GM23338 (cell line): ENCODE results near the gene BEND2. TPM values are rescaled to one million over a fixed set of nuclear protein-coding genes. Genes with fewer than 3 reads are reported as not detected.

Source experiments
- ATAC-seq: fragments of 200-7000 bp; cut with Tn5 transposase; 3 replicates; pipeline ENCODE4 v1.9.1; 2020
- DNase-seq: peaks from one replicate; pipeline ENCODE4 v3.0.0-alpha.2; 2015; ENCODE audit warnings: low spot score
- H2AFZ ChIP-seq: fragments of 200-600 bp; sonication (generic); 2 replicates; pipeline ENCODE4 v1.8.0; 2016; ENCODE audit warnings: antibody characterized with exemption, mild to moderate bottlenecking, moderate library complexity
- H3F3A ChIP-seq: fragments of 200-600 bp; sonication (generic); replicated peaks from 2 replicates; pipeline ENCODE4 v1.8.0; 2017; ENCODE audit warnings: antibody characterized with exemption, mixed run types, low read depth
- H3K27ac ChIP-seq: fragments of 200-600 bp; sonication (generic); 2 replicates; pipeline ENCODE4 v1.6.1; 2016; ENCODE audit warnings: low read depth
- H3K27me3 ChIP-seq: fragments of 200-600 bp; sonication (generic); 2 replicates; pipeline ENCODE4 v1.8.0; 2016; ENCODE audit warnings: mild to moderate bottlenecking, mixed run types, moderate library complexity; ENCODE audit not compliant: insufficient read depth
- H3K36me3 ChIP-seq: fragments of 200-600 bp; sonication (generic); 2 replicates; pipeline ENCODE4 v1.8.0; 2016; ENCODE audit warnings: mild to moderate bottlenecking; ENCODE audit not compliant: insufficient read depth
- H3K4me1 ChIP-seq: fragments of 200-600 bp; sonication (generic); 2 replicates; pipeline ENCODE4 v1.8.0; 2016; ENCODE audit warnings: mild to moderate bottlenecking, moderate library complexity; ENCODE audit not compliant: insufficient read depth
- H3K4me2 ChIP-seq: fragments of 200-600 bp; sonication (generic); 2 replicates; pipeline ENCODE4 v1.7.1; 2017; ENCODE audit warnings: mixed run types
- H3K4me3 ChIP-seq: fragments of 200-600 bp; sonication (generic); 2 replicates; pipeline ENCODE4 v1.6.1; 2016; ENCODE audit warnings: mixed run types
- H3K79me2 ChIP-seq: fragments of 200-600 bp; sonication (generic); replicated peaks from 2 replicates; pipeline ENCODE4 v1.8.0; 2017; ENCODE audit warnings: mild to moderate bottlenecking; ENCODE audit not compliant: insufficient read depth
- H3K9me2 ChIP-seq: fragments of 200-600 bp; sonication (generic); 2 replicates; pipeline ENCODE4 v1.8.0; 2017; ENCODE audit not compliant: insufficient read depth
- H4K20me1 ChIP-seq: fragments of 200-600 bp; sonication (generic); replicated peaks from 2 replicates; pipeline ENCODE4 v1.8.0; 2017; ENCODE audit warnings: mild to moderate bottlenecking; ENCODE audit not compliant: insufficient read depth
- H3K27ac Mint-ChIP-seq: 2 replicates; pipeline ENCODE4 v1.8.0; 2020; ENCODE audit warnings: inconsistent platforms, mild to moderate bottlenecking, moderate library complexity, mixed read lengths
- H3K27me3 Mint-ChIP-seq: 3 replicates; pipeline ENCODE4 v1.8.0; 2022; ENCODE audit warnings: low read depth, mild to moderate bottlenecking, moderate library complexity, mixed read lengths, inconsistent platforms; ENCODE audit not compliant: insufficient read depth, poor library complexity
- H3K36me3 Mint-ChIP-seq: 3 replicates; pipeline ENCODE4 v1.8.0; 2021; ENCODE audit warnings: low read depth, mild to moderate bottlenecking, inconsistent platforms, moderate library complexity, mixed read lengths
- H3K4me1 Mint-ChIP-seq: 3 replicates; pipeline ENCODE4 v1.8.0; 2020; ENCODE audit warnings: mild to moderate bottlenecking, inconsistent platforms, mixed read lengths
- H3K4me3 Mint-ChIP-seq: 3 replicates; pipeline ENCODE4 v1.8.0; 2021; ENCODE audit warnings: moderate library complexity, mild to moderate bottlenecking, inconsistent platforms, mixed read lengths
- H3K9me3 Mint-ChIP-seq: 3 replicates; pipeline ENCODE4 v1.8.0; 2020; ENCODE audit warnings: moderate library complexity, mild to moderate bottlenecking, inconsistent platforms, mixed read lengths
- CTCF ChIP-seq, 2 experiments: fragments of 200-600 bp in 1 of 2; sonication (generic) in 1 of 2; conservative IDR thresholded peaks; 2 replicates each; pipeline versions ENCODE4 v1.5.1 to v1.6.1; 2016 to 2017; ENCODE audit warnings: antibody characterized with exemption in 2 of 2, low read depth in 2 of 2, mild to moderate bottlenecking in 2 of 2, moderate library complexity in 1 of 2
- ETS1 ChIP-seq: IDR thresholded peaks from 2 replicates; pipeline ENCODE4 v1.6.1; 2016; ENCODE audit warnings: antibody characterized with exemption
- EZH2phosphoT487 ChIP-seq: fragments of 200-600 bp; sonication (generic); IDR thresholded peaks from one replicate; pipeline ENCODE4 v1.8.1; 2018; ENCODE audit warnings: antibody characterized with exemption; ENCODE audit not compliant: unreplicated experiment
- JUNB ChIP-seq: IDR thresholded peaks from one replicate; pipeline ENCODE4 v1.6.1; 2016; ENCODE audit warnings: antibody characterized with exemption; ENCODE audit not compliant: unreplicated experiment
- NANOG ChIP-seq: IDR thresholded peaks from 2 replicates; pipeline ENCODE4 v1.6.1; 2016; ENCODE audit warnings: antibody characterized with exemption, borderline replicate concordance
- POLR2AphosphoS5 ChIP-seq: IDR thresholded peaks from 2 replicates; pipeline ENCODE4 v1.6.1; 2016; ENCODE audit warnings: antibody characterized with exemption, low read depth
- REST ChIP-seq: IDR thresholded peaks from one replicate; pipeline ENCODE4 v1.6.1; 2018; ENCODE audit warnings: antibody characterized with exemption; ENCODE audit not compliant: unreplicated experiment
- STAT1 ChIP-seq: IDR thresholded peaks from one replicate; pipeline ENCODE4 v1.6.1; 2016; ENCODE audit warnings: antibody characterized with exemption; ENCODE audit not compliant: unreplicated experiment
- ZNF114 ChIP-seq: fragments of 250-450 bp; sonication (Bioruptor Pico); IDR thresholded peaks from 2 replicates; pipeline ENCODE4 v1.5.0; 2020; ENCODE audit warnings: mild to moderate bottlenecking, moderate library complexity
- ZNF331 ChIP-seq: fragments of 250-450 bp; sonication (Bioruptor Pico); IDR thresholded peaks from 2 replicates; pipeline ENCODE4 v1.5.0; 2020; ENCODE audit warnings: low read depth, mild to moderate bottlenecking, moderate library complexity
- ZNF462 ChIP-seq: fragments of 250-450 bp; sonication (Bioruptor Pico); IDR thresholded peaks from 2 replicates; pipeline ENCODE4 v1.5.0; 2020; ENCODE audit warnings: mild to moderate bottlenecking, moderate library complexity
- polyA plus RNA-seq: library from polyadenylated mRNA; unstranded; fragments of >200 nt; fragmentation: Nextera tagmentation; extraction: Ambion mirVana; gene quantifications from 2 replicates; pipeline ENCODE4 v1.2.1, GENCODE V29; 2016
- total RNA-seq: library from RNA; depleted of rRNA; stranded (reverse); fragments of >200 nt; shearing (Covaris generic); gene quantifications from 2 replicates; pipeline ENCODE4 v1.2.3, GENCODE V29; 2014

Gene BEND2
- total and polyA plus RNA-seq, 2 experiments from 2014 or later, result not detected

- TF ChIP-seq CTCF (conservative IDR thresholded peaks at IDR 0.05; ENCODE audit: low read depth in 2 of 2), result no peak
- no peak for TF ChIP-seq JUNB
- TF ChIP-seq REST, result no peak
- no peak for TF ChIP-seq ZNF114 (CRISPR knock-in tag)
- TF ChIP-seq EZH2phosphoT487, result no peak
- TF ChIP-seq ZNF331 (CRISPR knock-in tag), result no peak
- TF ChIP-seq STAT1, result no peak
- no peak for TF ChIP-seq ETS1
- TF ChIP-seq NANOG, result no peak
Measured at GRCh38 chrX:18133605-18134004, 87.1 kb downstream of the BEND2 start (continued).

GRCh38 chrX:18129690-18130089 lies 91.0 kb downstream of the BEND2 start:
- Histone ChIP-seq H3K4me1 (no peaks in the 10 kb centered on the region), H3K27ac (no peak overlapping the region), H4K20me1 (no peaks in the 10 kb centered on the region), H3F3A (no peaks in the 10 kb centered on the region), H3K27me3 (no peaks in the 10 kb centered on the region), H3K4me2 (no peak overlapping the region), H2AFZ (no peak overlapping the region), H3K4me3 (no peak overlapping the region), H3K9me2 (no peaks in the 10 kb centered on the region), H3K79me2 (no peaks in the 10 kb centered on the region), H3K36me3 (no peaks in the 10 kb centered on the region)
- Mint-ChIP-seq H3K36me3 (no peaks in the 10 kb centered on the region), H3K4me3 (no peak overlapping the region), H3K9me3 (no peaks in the 10 kb centered on the region), H3K27me3 (peaks cover 5% of the 10 kb centered on the region), H3K4me1 (no peaks in the 10 kb centered on the region; the same call in 2 of the 3 replicates), H3K27ac (no peak overlapping the region)
- DNase-seq (no peak), ATAC-seq (no peak)
- TF ChIP-seq JUNB (no peak), POLR2AphosphoS5 (no peak), ZNF114 (CRISPR knock-in tag) (no peak), CTCF (conservative IDR thresholded peaks at IDR 0.05; ENCODE audit: low read depth in 2 of 2) (no peak), ZNF462 (CRISPR knock-in tag) (no peak), NANOG (no peak)
